ENCODE measurements around the gene ACRV1. TPM values are rescaled to one million over a fixed set of nuclear protein-coding genes. Genes with fewer than 3 reads are reported as not detected.

Gene ACRV1
- total and polyA plus RNA-seq, 2 of the 13 experiments (the other 11 are each of a cell fraction or from before 2014, with no cell fraction given): not detected

GRCh38 chr11:125663910-125664309 lies 16.7 kb downstream of the ACRV1 start:
- WGBS (ENCODE audit: low lambda C conversion rate): 99% methylated on average over 3 of the region's 3 CpGs
- Histone ChIP-seq H3K9me3 (ENCODE audit: low read length) (no peaks in the 10 kb centered on the region), H3K36me3 (replicated peaks in 1 of 2; ENCODE audit: control insufficient read depth in 1 of 2, insufficient read depth in 2 of 2, low read length in 2 of 2) (peaks cover 0 to 8% of the 10 kb centered on the region in 2 experiments; a peak in 2 of 5 replicates), H4K20me1 (ENCODE audit: insufficient read depth, low read length) (no peaks in the 10 kb centered on the region), H3K9ac (ENCODE audit: insufficient read depth, low read depth, low read length) (no peak overlapping the region), H2AFZ (ENCODE audit: low read length) (no peak overlapping the region), H3K4me2 (ENCODE audit: low read depth, low read length) (no peak overlapping the region), H3K79me2 (ENCODE audit: insufficient read depth, low read length) (no peaks in the 10 kb centered on the region), H3K4me3 (replicated peaks in 1 of 3; ENCODE audit: insufficient read depth in 1 of 3, low read depth in 2 of 3, low read length in 3 of 3) (no peak overlapping the region), H3K27ac (ENCODE audit: extremely low read length, insufficient read depth, low read length) (no peak overlapping the region), H3K27me3 (ENCODE audit: control insufficient read depth in 1 of 2, insufficient read depth in 2 of 2, low read length in 2 of 2) (no peaks in the 10 kb centered on the region), H3K4me1 (ENCODE audit: insufficient read depth, low read length) (no peaks in the 10 kb centered on the region)
- TF ChIP-seq SIN3A (IDR thresholded peaks at IDR 0.05; ENCODE audit: borderline replicate concordance, low read depth, low read length): no peak
- no peak for TF ChIP-seq RBM39 (IDR thresholded peaks at IDR 0.05; ENCODE audit: low read depth, low read length, poor library complexity, severe bottlenecking)
- no peak for TF ChIP-seq LCORL (IDR thresholded peaks at IDR 0.05)
- TF ChIP-seq LCORL (CRISPR knock-in tag; IDR thresholded peaks at IDR 0.05): no peak
- TF ChIP-seq ZNF329 (CRISPR knock-in tag; IDR thresholded peaks at IDR 0.05; ENCODE audit: low read depth): no peak
- TF ChIP-seq NFKBIZ (CRISPR knock-in tag; IDR thresholded peaks at IDR 0.05): no peak
- TF ChIP-seq ZNF256 (CRISPR knock-in tag; conservative IDR thresholded peaks at IDR 0.05): no peak
- no peak for TF ChIP-seq ARNT (IDR thresholded peaks at IDR 0.05)
- no peak for TF ChIP-seq ZBTB7A (CRISPR knock-in tag; IDR thresholded peaks at IDR 0.05)
- TF ChIP-seq, protein P1, sequence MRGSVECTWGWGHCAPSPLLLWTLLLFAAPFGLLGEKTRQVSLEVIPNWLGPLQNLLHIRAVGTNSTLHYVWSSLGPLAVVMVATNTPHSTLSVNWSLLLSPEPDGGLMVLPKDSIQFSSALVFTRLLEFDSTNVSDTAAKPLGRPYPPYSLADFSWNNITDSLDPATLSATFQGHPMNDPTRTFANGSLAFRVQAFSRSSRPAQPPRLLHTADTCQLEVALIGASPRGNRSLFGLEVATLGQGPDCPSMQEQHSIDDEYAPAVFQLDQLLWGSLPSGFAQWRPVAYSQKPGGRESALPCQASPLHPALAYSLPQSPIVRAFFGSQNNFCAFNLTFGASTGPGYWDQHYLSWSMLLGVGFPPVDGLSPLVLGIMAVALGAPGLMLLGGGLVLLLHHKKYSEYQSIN (CRISPR knock-in tag; IDR thresholded peaks at IDR 0.05; ENCODE audit: borderline replicate concordance): no peak
- TF ChIP-seq ZNF431 (CRISPR knock-in tag; IDR thresholded peaks at IDR 0.05; ENCODE audit: borderline replicate concordance, low read depth): no peak
- no peak for TF ChIP-seq HOXA3 (CRISPR knock-in tag; IDR thresholded peaks at IDR 0.05)
- TF ChIP-seq, protein P2, sequence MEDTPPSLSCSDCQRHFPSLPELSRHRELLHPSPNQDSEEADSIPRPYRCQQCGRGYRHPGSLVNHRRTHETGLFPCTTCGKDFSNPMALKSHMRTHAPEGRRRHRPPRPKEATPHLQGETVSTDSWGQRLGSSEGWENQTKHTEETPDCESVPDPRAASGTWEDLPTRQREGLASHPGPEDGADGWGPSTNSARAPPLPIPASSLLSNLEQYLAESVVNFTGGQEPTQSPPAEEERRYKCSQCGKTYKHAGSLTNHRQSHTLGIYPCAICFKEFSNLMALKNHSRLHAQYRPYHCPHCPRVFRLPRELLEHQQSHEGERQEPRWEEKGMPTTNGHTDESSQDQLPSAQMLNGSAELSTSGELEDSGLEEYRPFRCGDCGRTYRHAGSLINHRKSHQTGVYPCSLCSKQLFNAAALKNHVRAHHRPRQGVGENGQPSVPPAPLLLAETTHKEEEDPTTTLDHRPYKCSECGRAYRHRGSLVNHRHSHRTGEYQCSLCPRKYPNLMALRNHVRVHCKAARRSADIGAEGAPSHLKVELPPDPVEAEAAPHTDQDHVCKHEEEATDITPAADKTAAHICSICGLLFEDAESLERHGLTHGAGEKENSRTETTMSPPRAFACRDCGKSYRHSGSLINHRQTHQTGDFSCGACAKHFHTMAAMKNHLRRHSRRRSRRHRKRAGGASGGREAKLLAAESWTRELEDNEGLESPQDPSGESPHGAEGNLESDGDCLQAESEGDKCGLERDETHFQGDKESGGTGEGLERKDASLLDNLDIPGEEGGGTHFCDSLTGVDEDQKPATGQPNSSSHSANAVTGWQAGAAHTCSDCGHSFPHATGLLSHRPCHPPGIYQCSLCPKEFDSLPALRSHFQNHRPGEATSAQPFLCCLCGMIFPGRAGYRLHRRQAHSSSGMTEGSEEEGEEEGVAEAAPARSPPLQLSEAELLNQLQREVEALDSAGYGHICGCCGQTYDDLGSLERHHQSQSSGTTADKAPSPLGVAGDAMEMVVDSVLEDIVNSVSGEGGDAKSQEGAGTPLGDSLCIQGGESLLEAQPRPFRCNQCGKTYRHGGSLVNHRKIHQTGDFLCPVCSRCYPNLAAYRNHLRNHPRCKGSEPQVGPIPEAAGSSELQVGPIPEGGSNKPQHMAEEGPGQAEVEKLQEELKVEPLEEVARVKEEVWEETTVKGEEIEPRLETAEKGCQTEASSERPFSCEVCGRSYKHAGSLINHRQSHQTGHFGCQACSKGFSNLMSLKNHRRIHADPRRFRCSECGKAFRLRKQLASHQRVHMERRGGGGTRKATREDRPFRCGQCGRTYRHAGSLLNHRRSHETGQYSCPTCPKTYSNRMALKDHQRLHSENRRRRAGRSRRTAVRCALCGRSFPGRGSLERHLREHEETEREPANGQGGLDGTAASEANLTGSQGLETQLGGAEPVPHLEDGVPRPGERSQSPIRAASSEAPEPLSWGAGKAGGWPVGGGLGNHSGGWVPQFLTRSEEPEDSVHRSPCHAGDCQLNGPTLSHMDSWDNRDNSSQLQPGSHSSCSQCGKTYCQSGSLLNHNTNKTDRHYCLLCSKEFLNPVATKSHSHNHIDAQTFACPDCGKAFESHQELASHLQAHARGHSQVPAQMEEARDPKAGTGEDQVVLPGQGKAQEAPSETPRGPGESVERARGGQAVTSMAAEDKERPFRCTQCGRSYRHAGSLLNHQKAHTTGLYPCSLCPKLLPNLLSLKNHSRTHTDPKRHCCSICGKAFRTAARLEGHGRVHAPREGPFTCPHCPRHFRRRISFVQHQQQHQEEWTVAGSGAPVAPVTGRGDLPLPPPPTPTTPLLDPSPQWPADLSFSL (CRISPR knock-in tag; IDR thresholded peaks at IDR 0.05): no peak
- TF ChIP-seq, protein P3, sequence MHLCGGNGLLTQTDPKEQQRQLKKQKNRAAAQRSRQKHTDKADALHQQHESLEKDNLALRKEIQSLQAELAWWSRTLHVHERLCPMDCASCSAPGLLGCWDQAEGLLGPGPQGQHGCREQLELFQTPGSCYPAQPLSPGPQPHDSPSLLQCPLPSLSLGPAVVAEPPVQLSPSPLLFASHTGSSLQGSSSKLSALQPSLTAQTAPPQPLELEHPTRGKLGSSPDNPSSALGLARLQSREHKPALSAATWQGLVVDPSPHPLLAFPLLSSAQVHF (CRISPR knock-in tag; IDR thresholded peaks at IDR 0.05): no peak
- TF ChIP-seq ZNF20 (CRISPR knock-in tag; IDR thresholded peaks at IDR 0.05): no peak
- no peak for TF ChIP-seq PAWR (CRISPR knock-in tag; IDR thresholded peaks at IDR 0.05; ENCODE audit: borderline replicate concordance)
- TF ChIP-seq ZSCAN20 (CRISPR knock-in tag; IDR thresholded peaks at IDR 0.05; ENCODE audit: borderline replicate concordance): no peak
- no peak for TF ChIP-seq ZBTB1 (CRISPR knock-in tag; IDR thresholded peaks at IDR 0.05; ENCODE audit: borderline replicate concordance)
- ChIA-PET CTCF (ENCODE audit: low intra/inter-chr PET ratio, low total read pairs) (no interaction called here), POLR2A (no interaction called here)
- FAIRE-seq (no peak), ATAC-seq (no peak), DNase-seq (ENCODE audit: low spot score) (no peak)
- in situ Hi-C loops (cut with HindIII; ENCODE audit: extremely low pct_ligation_motif_present, low pct_unique_long_range_greater_than_20kb) (no loop called here), intact Hi-C loops (cut with micrococcal nuclease; ENCODE audit: unreplicated experiment) (no loop called here)
- no TSS peak for BruUV-seq (replicated peaks)

Data from HepG2 (cell line).